Measurements from ENCODE around the gene VEZF1.

DNA sequence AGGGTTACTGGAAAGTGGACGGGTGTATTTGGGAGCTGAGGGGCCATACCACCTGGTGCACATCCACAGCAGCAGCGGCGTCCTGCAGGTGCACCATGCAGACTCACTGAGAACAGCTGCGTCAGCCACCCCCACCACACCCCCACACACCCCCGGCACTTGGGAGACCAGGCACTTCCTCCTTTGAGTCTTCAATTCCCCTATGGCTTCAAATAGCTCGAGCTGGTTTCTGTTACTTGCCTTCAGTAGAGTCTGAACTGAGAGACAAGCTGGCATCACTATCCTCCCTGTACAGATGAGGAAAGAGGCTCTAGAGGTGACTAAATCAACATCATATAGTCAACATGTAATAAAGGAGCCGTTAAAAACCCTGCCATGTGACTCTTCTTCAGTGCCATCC lies 48.3 kb downstream of the VEZF1 start:
- TF ChIP-seq CTCF (conservative IDR thresholded peaks at IDR 0.05; ENCODE audit: low read depth in 2 of 2) (no peak), ZNF114 (CRISPR knock-in tag; IDR thresholded peaks at IDR 0.05) (no peak), NANOG (IDR thresholded peaks at IDR 0.05; ENCODE audit: borderline replicate concordance) (no peak), EZH2 (IDR thresholded peaks at IDR 0.05; ENCODE audit: low read depth, unreplicated experiment) (no peak), JUNB (IDR thresholded peaks at IDR 0.05; ENCODE audit: unreplicated experiment) (no peak), POLR2AphosphoS5 (IDR thresholded peaks at IDR 0.05; ENCODE audit: low read depth) (no peak), EZH2phosphoT487 (IDR thresholded peaks at IDR 0.05; ENCODE audit: unreplicated experiment) (no peak)
- TF ChIP-seq, protein P1, sequence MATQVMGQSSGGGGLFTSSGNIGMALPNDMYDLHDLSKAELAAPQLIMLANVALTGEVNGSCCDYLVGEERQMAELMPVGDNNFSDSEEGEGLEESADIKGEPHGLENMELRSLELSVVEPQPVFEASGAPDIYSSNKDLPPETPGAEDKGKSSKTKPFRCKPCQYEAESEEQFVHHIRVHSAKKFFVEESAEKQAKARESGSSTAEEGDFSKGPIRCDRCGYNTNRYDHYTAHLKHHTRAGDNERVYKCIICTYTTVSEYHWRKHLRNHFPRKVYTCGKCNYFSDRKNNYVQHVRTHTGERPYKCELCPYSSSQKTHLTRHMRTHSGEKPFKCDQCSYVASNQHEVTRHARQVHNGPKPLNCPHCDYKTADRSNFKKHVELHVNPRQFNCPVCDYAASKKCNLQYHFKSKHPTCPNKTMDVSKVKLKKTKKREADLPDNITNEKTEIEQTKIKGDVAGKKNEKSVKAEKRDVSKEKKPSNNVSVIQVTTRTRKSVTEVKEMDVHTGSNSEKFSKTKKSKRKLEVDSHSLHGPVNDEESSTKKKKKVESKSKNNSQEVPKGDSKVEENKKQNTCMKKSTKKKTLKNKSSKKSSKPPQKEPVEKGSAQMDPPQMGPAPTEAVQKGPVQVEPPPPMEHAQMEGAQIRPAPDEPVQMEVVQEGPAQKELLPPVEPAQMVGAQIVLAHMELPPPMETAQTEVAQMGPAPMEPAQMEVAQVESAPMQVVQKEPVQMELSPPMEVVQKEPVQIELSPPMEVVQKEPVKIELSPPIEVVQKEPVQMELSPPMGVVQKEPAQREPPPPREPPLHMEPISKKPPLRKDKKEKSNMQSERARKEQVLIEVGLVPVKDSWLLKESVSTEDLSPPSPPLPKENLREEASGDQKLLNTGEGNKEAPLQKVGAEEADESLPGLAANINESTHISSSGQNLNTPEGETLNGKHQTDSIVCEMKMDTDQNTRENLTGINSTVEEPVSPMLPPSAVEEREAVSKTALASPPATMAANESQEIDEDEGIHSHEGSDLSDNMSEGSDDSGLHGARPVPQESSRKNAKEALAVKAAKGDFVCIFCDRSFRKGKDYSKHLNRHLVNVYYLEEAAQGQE (IDR thresholded peaks at IDR 0.05; ENCODE audit: unreplicated experiment) = no peak

Data from GM23338 (cell line).